Uterus (tissue), 4 donors: ENCODE data around the gene MAP4K5. TPM values are rescaled to one million over a fixed set of nuclear protein-coding genes. Genes with fewer than 3 reads are reported as not detected.
A peak's percentile ranks its signal among the peaks of the same experiment; 100 is the strongest.

Source experiments
- DNase-seq, 2 donors: peaks; one replicate each; pipeline ENCODE4 v3.0.0-alpha.2; 2019 to 2020
- H3K27ac ChIP-seq, 2 donors: fragments of 200-600 bp; sonication (generic); 1 replicate in 1 of 2; 2 replicates in 1 of 2; pipeline ENCODE4 v1.5.1; 2016 to 2018
- H3K27me3 ChIP-seq, 2 donors: fragments of 200-600 bp; sonication (generic); one replicate each; pipeline ENCODE4 v1.5.1; 2018 to 2019; ENCODE audit warnings: control low read depth in 1 of 2
- H3K36me3 ChIP-seq, 2 donors: fragments of 200-600 bp; sonication (generic); one replicate each; pipeline ENCODE4 v1.5.1; 2019; ENCODE audit warnings: control low read depth in 1 of 2
- H3K4me1 ChIP-seq, 2 donors: fragments of 200-600 bp; sonication (generic); one replicate each; pipeline ENCODE4 v1.5.1; 2018 to 2019; ENCODE audit warnings: control low read depth in 1 of 2
- H3K4me3 ChIP-seq, 2 donors: fragments of 200-600 bp; sonication (generic); 1 replicate in 1 of 2; 2 replicates in 1 of 2; pipeline ENCODE4 v1.5.1; 2018 to 2019; ENCODE audit warnings: mild to moderate bottlenecking in 1 of 2
- H3K9me3 ChIP-seq, 2 donors: fragments of 200-600 bp; sonication (generic); one replicate each; pipeline ENCODE4 v1.5.1; 2019; ENCODE audit warnings: control low read depth in 1 of 2
- POLR2A ChIP-seq, 2 donors: fragments of 450-650 bp; IDR thresholded peaks; one replicate each; pipeline ENCODE4 v1.6.1; 2016; ENCODE audit warnings: antibody characterized with exemption in 2 of 2, mild to moderate bottlenecking in 1 of 2, moderate library complexity in 1 of 2
- intact Hi-C: fragments of 100-400 bp; cut with DNase I; formaldehyde crosslinking; loops from one replicate; pipeline ENCODE4 v1.15.1; 2023; ENCODE audit warnings: low total_unique reads
- total RNA-seq, 4 donors: library from RNA; depleted of rRNA in 3 of 4; stranded (reverse); fragments of >200 nt in 3 of 4; gene quantifications; one replicate each; pipeline versions ENCODE4 v1.1.0 to v1.2.4, GENCODE V29; 2014 to 2023
- TF ChIP-seq, protein P1 (sequence below), 4 experiments: fragments of 200-600 bp in 2 of 4; fragments of 450-650 bp in 2 of 4; sonication (generic) in 2 of 4; IDR thresholded peaks; one replicate each; pipeline ENCODE4 v1.5.1; 2016 to 2019; ENCODE audit warnings: antibody characterized with exemption in 4 of 4, mild to moderate bottlenecking in 2 of 4, moderate library complexity in 1 of 4
- donor health status: DM: yes; HTN: yes; CAD: no.

MAP4K5 gene
- total RNA-seq, 4 donors from 2014 or later = 44.6 to 179 (median 97.8) TPM

DNA sequence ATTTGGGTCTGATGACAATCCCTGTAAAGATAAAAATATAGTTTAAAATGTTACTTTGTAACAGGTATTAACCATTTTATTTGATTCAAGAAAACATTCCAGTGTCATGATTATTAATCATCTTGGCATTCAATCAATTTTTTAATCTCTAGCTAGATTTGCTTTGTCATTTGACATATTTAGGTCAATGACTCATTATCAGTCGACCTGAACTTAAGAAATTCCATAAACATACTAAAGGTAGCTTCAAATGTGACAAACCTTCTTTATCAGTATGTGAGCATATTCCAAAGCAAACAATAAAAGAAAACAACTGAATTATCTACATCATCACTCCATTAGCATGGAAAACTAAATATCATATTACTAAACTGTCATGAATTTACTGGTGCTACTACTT, 84.9 kb downstream of the MAP4K5 start:
- Histone ChIP-seq H3K4me3 (no peak overlapping the region), H3K36me3 (no peaks in the 10 kb centered on the region), H3K27ac (peak overlapping the region in 1 of 2 donors; percentile 43), H3K9me3 (no peaks in the 10 kb centered on the region), H3K4me1 (no peaks in the 10 kb centered on the region), H3K27me3 (no peaks in the 10 kb centered on the region)
- DNase-seq = no peak
- TF ChIP-seq, protein P1, sequence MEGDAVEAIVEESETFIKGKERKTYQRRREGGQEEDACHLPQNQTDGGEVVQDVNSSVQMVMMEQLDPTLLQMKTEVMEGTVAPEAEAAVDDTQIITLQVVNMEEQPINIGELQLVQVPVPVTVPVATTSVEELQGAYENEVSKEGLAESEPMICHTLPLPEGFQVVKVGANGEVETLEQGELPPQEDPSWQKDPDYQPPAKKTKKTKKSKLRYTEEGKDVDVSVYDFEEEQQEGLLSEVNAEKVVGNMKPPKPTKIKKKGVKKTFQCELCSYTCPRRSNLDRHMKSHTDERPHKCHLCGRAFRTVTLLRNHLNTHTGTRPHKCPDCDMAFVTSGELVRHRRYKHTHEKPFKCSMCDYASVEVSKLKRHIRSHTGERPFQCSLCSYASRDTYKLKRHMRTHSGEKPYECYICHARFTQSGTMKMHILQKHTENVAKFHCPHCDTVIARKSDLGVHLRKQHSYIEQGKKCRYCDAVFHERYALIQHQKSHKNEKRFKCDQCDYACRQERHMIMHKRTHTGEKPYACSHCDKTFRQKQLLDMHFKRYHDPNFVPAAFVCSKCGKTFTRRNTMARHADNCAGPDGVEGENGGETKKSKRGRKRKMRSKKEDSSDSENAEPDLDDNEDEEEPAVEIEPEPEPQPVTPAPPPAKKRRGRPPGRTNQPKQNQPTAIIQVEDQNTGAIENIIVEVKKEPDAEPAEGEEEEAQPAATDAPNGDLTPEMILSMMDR (IDR thresholded peaks at IDR 0.05) = no peak
- no peak for TF ChIP-seq POLR2A (IDR thresholded peaks at IDR 0.05)
- intact Hi-C loops = no loop called here

DNA sequence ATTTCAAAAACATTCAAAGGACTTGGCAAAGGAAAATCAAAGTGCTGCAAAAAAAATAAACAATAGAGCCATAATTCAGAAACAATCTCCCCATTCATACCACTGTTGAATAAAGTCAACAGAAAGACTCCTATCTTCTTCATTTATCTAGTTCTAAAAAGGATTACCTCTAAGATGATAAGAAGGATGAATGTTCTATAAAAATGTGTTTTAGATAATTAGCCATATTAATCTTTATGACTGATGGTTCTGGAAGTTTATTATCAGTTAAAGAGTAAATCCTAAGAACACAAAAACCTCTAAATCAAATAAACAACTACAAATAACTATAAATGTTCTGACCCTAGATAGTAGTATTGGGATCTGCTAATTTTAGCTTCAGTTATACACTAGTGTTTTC, 97.8 kb downstream of the MAP4K5 start:
- H3K27ac ChIP-seq = no peak overlapping the region
- no peaks in the 10 kb centered on the region for H3K27me3 ChIP-seq
- no peaks in the 10 kb centered on the region for H3K4me1 ChIP-seq
- no peak for DNase-seq
- intact Hi-C loops = no loop called here
- H3K9me3 ChIP-seq = no peaks in the 10 kb centered on the region
- no peak overlapping the region for H3K4me3 ChIP-seq
- no peaks in the 10 kb centered on the region for H3K36me3 ChIP-seq
- TF ChIP-seq POLR2A (IDR thresholded peaks at IDR 0.05) = no peak
- TF ChIP-seq, protein P1 (IDR thresholded peaks at IDR 0.05) = no peak

DNA sequence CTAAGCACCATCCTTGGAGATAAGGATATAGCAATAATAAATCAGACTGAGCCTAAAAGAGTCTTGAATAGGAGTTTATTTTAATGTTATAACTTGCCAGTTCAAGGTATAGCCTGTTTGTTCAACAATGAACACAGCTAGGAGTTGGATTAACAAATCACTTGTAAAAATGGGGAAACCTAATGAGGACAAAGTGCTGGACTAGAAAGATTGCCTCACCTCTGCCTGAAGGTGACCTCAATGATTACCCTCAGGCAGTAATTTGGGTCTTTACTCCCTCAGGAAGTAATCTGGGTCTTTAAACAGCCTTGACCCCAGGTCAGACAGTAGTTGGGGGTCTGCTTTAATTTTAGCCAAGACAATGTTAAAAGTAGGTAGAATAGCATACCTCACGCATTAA, 100.2 kb downstream of the MAP4K5 start:
- intact Hi-C loops = no loop called here
- no peak for DNase-seq
- TF ChIP-seq, protein P1 (IDR thresholded peaks at IDR 0.05) = no peak
- no peak for TF ChIP-seq POLR2A (IDR thresholded peaks at IDR 0.05)
- H3K27me3 ChIP-seq = no peaks in the 10 kb centered on the region
- H3K27ac ChIP-seq = no peak overlapping the region
- no peak overlapping the region for H3K4me3 ChIP-seq
- no peaks in the 10 kb centered on the region for H3K4me1 ChIP-seq
- no peaks in the 10 kb centered on the region for H3K9me3 ChIP-seq
- H3K36me3 ChIP-seq = no peaks in the 10 kb centered on the region

DNA sequence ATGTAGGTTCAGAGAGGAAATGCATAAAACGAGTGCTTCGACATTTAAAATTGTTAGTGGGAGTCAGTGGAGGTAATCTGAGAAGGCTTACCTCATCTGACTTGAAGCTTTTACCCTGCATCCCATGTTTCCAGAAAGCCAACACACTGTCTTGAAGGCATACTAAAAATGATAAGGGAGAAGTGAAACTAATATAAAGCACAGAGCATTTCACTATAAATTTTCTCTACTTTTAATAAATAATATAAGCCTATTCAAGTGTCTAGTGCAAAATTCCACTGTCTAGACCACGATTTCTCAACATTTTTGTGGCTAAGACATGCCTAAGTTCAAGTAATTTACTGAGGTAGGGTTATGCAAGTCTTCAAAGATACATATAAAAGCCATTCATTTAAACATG, 106.6 kb downstream of the MAP4K5 start:
- no peaks in the 10 kb centered on the region for H3K9me3 ChIP-seq
- no peaks in the 10 kb centered on the region for H3K36me3 ChIP-seq
- no peaks in the 10 kb centered on the region for H3K27me3 ChIP-seq
- H3K4me1 ChIP-seq = no peaks in the 10 kb centered on the region
- H3K4me3 ChIP-seq = no peak overlapping the region
- peak overlapping the region in 1 of 2 donors; percentile 11 for H3K27ac ChIP-seq
- no peak for DNase-seq
- TF ChIP-seq, protein P1 (IDR thresholded peaks at IDR 0.05) = no peak
- TF ChIP-seq POLR2A (IDR thresholded peaks at IDR 0.05) = no peak
- intact Hi-C loops = no loop called here

DNA sequence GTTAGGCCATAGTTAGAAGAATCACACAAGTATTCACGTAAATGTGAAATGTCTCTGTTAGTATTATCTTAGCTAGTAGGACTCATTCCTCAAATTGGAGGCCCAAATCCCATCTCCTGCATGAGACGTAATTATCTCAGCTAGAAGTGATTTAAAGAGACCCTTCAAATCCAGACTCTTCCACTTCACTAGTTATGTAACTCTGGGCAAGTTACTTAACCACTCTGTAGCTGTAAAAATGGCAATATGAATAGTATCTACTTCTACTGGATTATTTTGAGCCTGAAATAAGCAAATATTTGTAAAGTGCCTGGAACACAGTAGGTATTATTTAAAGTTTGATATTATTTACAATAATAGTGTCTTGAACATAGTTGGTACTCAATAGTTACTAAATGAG, 107.3 kb downstream of the MAP4K5 start:
- H3K9me3 ChIP-seq = no peaks in the 10 kb centered on the region
- H3K4me3 ChIP-seq = no peak overlapping the region
- TF ChIP-seq, protein P1 (IDR thresholded peaks at IDR 0.05) = no peak
- no peak for TF ChIP-seq POLR2A (IDR thresholded peaks at IDR 0.05)
- no peak for DNase-seq
- H3K27me3 ChIP-seq = no peaks in the 10 kb centered on the region
- no peak overlapping the region for H3K27ac ChIP-seq
- H3K4me1 ChIP-seq = no peaks in the 10 kb centered on the region
- no peaks in the 10 kb centered on the region for H3K36me3 ChIP-seq
- intact Hi-C loops = no loop called here
